EH (cell line): Measurements from ENCODE around the gene ACOT9.
A peak's percentile ranks its signal among the peaks of the same experiment; 100 is the strongest.
"Not testable (repeated sequence)": the region's sequence is repeated elsewhere in the genome, so short reads cannot be mapped to it uniquely, and the experiment has no call there.

Experiments
- DNase-seq: peaks from one replicate; pipeline ENCODE4 v3.0.0-alpha.2; 2015; ENCODE audit warnings: low read depth

Gene ACOT9

GRCh38 chrX:23742697-23743622, at the start of gene ACOT9:
TSS of gene ACOT9 (minus strand) at chrX:23743276. CDS start at chrX:23743144, 132 bp downstream.
- DNase-seq = peak; percentile 95

- DNase-seq = no peak
These were observed 47.0 kb upstream of the ACOT9 start for GRCh38 chrX:23790155-23790497.

GRCh38 chrX:23789386-23790154, 46.5 kb upstream of the ACOT9 start:
- no peak for DNase-seq

- no peak for DNase-seq
These were observed 45.9 kb upstream of the ACOT9 start for GRCh38 chrX:23788946-23789345.

GRCh38 chrX:23788521-23788920, 45.4 kb upstream of the ACOT9 start:
- no peak for DNase-seq

GRCh38 chrX:23787745-23788118, 44.7 kb upstream of the ACOT9 start:
- no peak for DNase-seq

- DNase-seq = no peak
These were observed 43.3 kb upstream of the ACOT9 start for GRCh38 chrX:23786268-23786815.

GRCh38 chrX:23785580-23785979, 42.5 kb upstream of the ACOT9 start:
- DNase-seq = no peak

GRCh38 chrX:23784470-23785331, 41.6 kb upstream of the ACOT9 start:
- DNase-seq = peak; percentile 84

- DNase-seq = no peak
These were observed 40.8 kb upstream of the ACOT9 start for GRCh38 chrX:23783589-23784469.

GRCh38 chrX:23782863-23783588, 40.0 kb upstream of the ACOT9 start, which contains the start of gene SAT1:
TSS of gene SAT1 (plus strand) at chrX:23783173. CDS start at chrX:23783352, 179 bp downstream.
- DNase-seq = peak; percentile 94

- peak; percentile 40 for DNase-seq
These were observed 39.4 kb upstream of the ACOT9 start for GRCh38 chrX:23782455-23782854.

- peak; percentile 92 for DNase-seq
These were observed 35.9 kb upstream of the ACOT9 start for GRCh38 chrX:23779025-23779424.

- no peak for DNase-seq
These were observed 33.3 kb upstream of the ACOT9 start for GRCh38 chrX:23776363-23776762.

GRCh38 chrX:23773601-23774175, 30.6 kb upstream of the ACOT9 start:
- DNase-seq = no peak

GRCh38 chrX:23771086-23771485, 28.0 kb upstream of the ACOT9 start:
- not testable (repeated sequence) for DNase-seq

- no peak for DNase-seq
These were observed 27.1 kb upstream of the ACOT9 start for GRCh38 chrX:23770142-23770541.

GRCh38 chrX:23766650-23767551, 23.8 kb upstream of the ACOT9 start:
- no peak for DNase-seq

GRCh38 chrX:23765868-23766267, 22.8 kb upstream of the ACOT9 start:
- DNase-seq = no peak
